ENCODE measurements around the gene PSMG4. TPM values are rescaled to one million over a fixed set of nuclear protein-coding genes. Genes with fewer than 3 reads are reported as not detected.

The PSMG4 gene
- total and polyA plus RNA-seq, 9 of the 15 experiments (the other 6 are each of a cell fraction or from before 2014, with no cell fraction given), result 12.9 to 185 (median 52.0) TPM

DNA sequence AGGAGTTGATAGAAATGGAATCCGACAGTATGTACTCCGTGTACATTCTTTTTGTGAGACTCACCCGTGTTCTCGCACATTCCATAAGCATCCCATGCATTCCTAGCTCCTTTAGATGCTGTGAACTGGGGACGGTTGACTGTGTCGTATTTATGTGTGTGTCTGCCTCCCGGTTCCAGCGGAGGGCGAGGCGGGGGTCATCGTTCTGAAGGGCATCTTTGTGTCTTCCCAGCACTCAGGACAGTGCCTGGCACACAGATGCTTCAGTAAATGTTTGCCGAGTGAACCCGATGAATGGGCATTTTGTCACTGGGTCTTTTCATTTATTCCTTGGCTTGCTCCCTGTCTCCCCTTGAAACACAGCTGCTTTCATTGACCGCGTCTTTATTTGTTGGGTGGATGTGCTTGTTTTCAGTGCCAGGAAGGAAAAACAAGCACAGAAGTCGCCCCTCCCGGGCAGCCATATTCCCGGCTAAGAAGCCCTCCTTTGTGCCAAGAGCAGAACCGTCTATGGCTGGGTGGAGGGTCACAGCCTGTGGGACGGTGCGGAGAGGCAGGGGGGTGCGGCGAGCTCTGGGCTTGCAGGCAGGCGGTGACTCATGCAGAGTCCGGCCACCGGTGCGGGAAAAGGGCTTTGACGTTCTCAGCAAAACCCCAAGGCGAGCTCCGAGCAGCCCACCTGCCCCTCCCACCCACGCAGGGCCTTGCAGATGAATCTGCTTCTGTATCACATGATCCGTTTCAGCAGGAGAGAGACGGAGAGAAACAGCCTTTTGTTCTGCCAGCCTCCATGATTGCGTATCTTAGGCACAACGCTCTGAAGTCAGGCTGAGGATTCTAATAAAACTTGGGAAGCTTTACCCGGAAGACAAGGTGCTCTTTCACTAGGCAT is 11.2 kb upstream of the PSMG4 start (continued):
- TF ChIP-seq, protein P1, sequence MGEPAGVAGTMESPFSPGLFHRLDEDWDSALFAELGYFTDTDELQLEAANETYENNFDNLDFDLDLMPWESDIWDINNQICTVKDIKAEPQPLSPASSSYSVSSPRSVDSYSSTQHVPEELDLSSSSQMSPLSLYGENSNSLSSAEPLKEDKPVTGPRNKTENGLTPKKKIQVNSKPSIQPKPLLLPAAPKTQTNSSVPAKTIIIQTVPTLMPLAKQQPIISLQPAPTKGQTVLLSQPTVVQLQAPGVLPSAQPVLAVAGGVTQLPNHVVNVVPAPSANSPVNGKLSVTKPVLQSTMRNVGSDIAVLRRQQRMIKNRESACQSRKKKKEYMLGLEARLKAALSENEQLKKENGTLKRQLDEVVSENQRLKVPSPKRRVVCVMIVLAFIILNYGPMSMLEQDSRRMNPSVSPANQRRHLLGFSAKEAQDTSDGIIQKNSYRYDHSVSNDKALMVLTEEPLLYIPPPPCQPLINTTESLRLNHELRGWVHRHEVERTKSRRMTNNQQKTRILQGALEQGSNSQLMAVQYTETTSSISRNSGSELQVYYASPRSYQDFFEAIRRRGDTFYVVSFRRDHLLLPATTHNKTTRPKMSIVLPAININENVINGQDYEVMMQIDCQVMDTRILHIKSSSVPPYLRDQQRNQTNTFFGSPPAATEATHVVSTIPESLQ (CRISPR knock-in tag; IDR thresholded peaks at IDR 0.05), result no peak
- TF ChIP-seq RAD51 (IDR thresholded peaks at IDR 0.05; ENCODE audit: borderline replicate concordance, low read depth) (peak; percentile 63), BRCA1 (IDR thresholded peaks at IDR 0.05) (no peak), BRCA1 (CRISPR knock-in tag; IDR thresholded peaks at IDR 0.05) (no peak), SOX6 (IDR thresholded peaks at IDR 0.05) (no peak), NFIC (IDR thresholded peaks at IDR 0.05) (no peak), SIN3A (IDR thresholded peaks at IDR 0.05; ENCODE audit: borderline replicate concordance in 2 of 2, control insufficient read depth in 1 of 2, low read depth in 2 of 2, low read length in 2 of 2) (0 out of 4 replicates have a peak, but pooled peaks of 1 of the 2 experiments have one; percentile 5), ATF1 (CRISPR knock-in tag; IDR thresholded peaks at IDR 0.05) (no peak), ATF1 (tag; IDR thresholded peaks at IDR 0.05) (0 out of 2 replicates have a peak, but pooled peaks have one; percentile 35), THRAP3 (IDR thresholded peaks at IDR 0.05; ENCODE audit: borderline replicate concordance) (no peak), ESRRB (CRISPR knock-in tag; IDR thresholded peaks at IDR 0.05; ENCODE audit: borderline replicate concordance) (no peak), ZC3H8 (IDR thresholded peaks at IDR 0.05) (no peak), NEUROD1 (IDR thresholded peaks at IDR 0.05; ENCODE audit: borderline replicate concordance, low read depth, low read length, partially characterized antibody) (peak; percentile 24), RBBP5 (IDR thresholded peaks at IDR 0.05; ENCODE audit: borderline replicate concordance, insufficient read depth, low read length, poor library complexity, severe bottlenecking) (no peak), ARID1B (IDR thresholded peaks at IDR 0.05) (peak; percentile 61), ATF7 (IDR thresholded peaks at IDR 0.05) (peak; percentile 51; the same call in 1 of the 2 replicates), TOE1 (IDR thresholded peaks at IDR 0.05; ENCODE audit: borderline replicate concordance) (peak; percentile 92), TOE1 (CRISPR knock-in tag; IDR thresholded peaks at IDR 0.05; ENCODE audit: borderline replicate concordance, low read depth) (no peak), ZNF740 (CRISPR knock-in tag; IDR thresholded peaks at IDR 0.05) (peak; percentile 80), ZNF740 (tag; IDR thresholded peaks at IDR 0.05) (no peak), SMARCA4 (IDR thresholded peaks at IDR 0.05) (peak; percentile 72), NRF1 (conservative IDR thresholded peaks at IDR 0.05 in 1 of 2, IDR thresholded peaks at IDR 0.05 in 1 of 2) (peak; percentile 48 to 55), CBFA2T2 (conservative IDR thresholded peaks at IDR 0.05) (peak; percentile 27; the same call in 1 of the 2 replicates), SMARCE1 (IDR thresholded peaks at IDR 0.05) (peak; percentile 71), ZNF778 (CRISPR knock-in tag; IDR thresholded peaks at IDR 0.05) (no peak), PML (IDR thresholded peaks at IDR 0.05; ENCODE audit: low read length) (no peak), TFAP4 (CRISPR knock-in tag; IDR thresholded peaks at IDR 0.05; ENCODE audit: borderline replicate concordance) (peak; percentile 61; the same call in 1 of the 2 replicates)
